GM23338 (cell line): ENCODE data around the gene ARL10. TPM values are rescaled to one million over a fixed set of nuclear protein-coding genes. Genes with fewer than 3 reads are reported as not detected.

Experiments
- ATAC-seq: fragments of 200-7000 bp; cut with Tn5 transposase; 3 replicates; pipeline ENCODE4 v1.9.1; 2020
- DNase-seq: peaks from one replicate; pipeline ENCODE4 v3.0.0-alpha.2; 2015; ENCODE audit warnings: low spot score
- H2AFZ ChIP-seq: fragments of 200-600 bp; sonication (generic); 2 replicates; pipeline ENCODE4 v1.8.0; 2016; ENCODE audit warnings: antibody characterized with exemption, mild to moderate bottlenecking, moderate library complexity
- H3F3A ChIP-seq: fragments of 200-600 bp; sonication (generic); replicated peaks from 2 replicates; pipeline ENCODE4 v1.8.0; 2017; ENCODE audit warnings: antibody characterized with exemption, mixed run types, low read depth
- H3K27ac ChIP-seq: fragments of 200-600 bp; sonication (generic); 2 replicates; pipeline ENCODE4 v1.6.1; 2016; ENCODE audit warnings: low read depth
- H3K27me3 ChIP-seq: fragments of 200-600 bp; sonication (generic); 2 replicates; pipeline ENCODE4 v1.8.0; 2016; ENCODE audit warnings: mild to moderate bottlenecking, mixed run types, moderate library complexity; ENCODE audit not compliant: insufficient read depth
- H3K36me3 ChIP-seq: fragments of 200-600 bp; sonication (generic); 2 replicates; pipeline ENCODE4 v1.8.0; 2016; ENCODE audit warnings: mild to moderate bottlenecking; ENCODE audit not compliant: insufficient read depth
- H3K4me1 ChIP-seq: fragments of 200-600 bp; sonication (generic); 2 replicates; pipeline ENCODE4 v1.8.0; 2016; ENCODE audit warnings: mild to moderate bottlenecking, moderate library complexity; ENCODE audit not compliant: insufficient read depth
- H3K4me2 ChIP-seq: fragments of 200-600 bp; sonication (generic); 2 replicates; pipeline ENCODE4 v1.7.1; 2017; ENCODE audit warnings: mixed run types
- H3K4me3 ChIP-seq: fragments of 200-600 bp; sonication (generic); 2 replicates; pipeline ENCODE4 v1.6.1; 2016; ENCODE audit warnings: mixed run types
- H3K79me2 ChIP-seq: fragments of 200-600 bp; sonication (generic); replicated peaks from 2 replicates; pipeline ENCODE4 v1.8.0; 2017; ENCODE audit warnings: mild to moderate bottlenecking; ENCODE audit not compliant: insufficient read depth
- H3K9me2 ChIP-seq: fragments of 200-600 bp; sonication (generic); 2 replicates; pipeline ENCODE4 v1.8.0; 2017; ENCODE audit not compliant: insufficient read depth
- H4K20me1 ChIP-seq: fragments of 200-600 bp; sonication (generic); replicated peaks from 2 replicates; pipeline ENCODE4 v1.8.0; 2017; ENCODE audit warnings: mild to moderate bottlenecking; ENCODE audit not compliant: insufficient read depth
- H3K27ac Mint-ChIP-seq: 2 replicates; pipeline ENCODE4 v1.8.0; 2020; ENCODE audit warnings: inconsistent platforms, mild to moderate bottlenecking, moderate library complexity, mixed read lengths
- H3K27me3 Mint-ChIP-seq: 3 replicates; pipeline ENCODE4 v1.8.0; 2022; ENCODE audit warnings: low read depth, mild to moderate bottlenecking, moderate library complexity, mixed read lengths, inconsistent platforms; ENCODE audit not compliant: insufficient read depth, poor library complexity
- H3K36me3 Mint-ChIP-seq: 3 replicates; pipeline ENCODE4 v1.8.0; 2021; ENCODE audit warnings: low read depth, mild to moderate bottlenecking, inconsistent platforms, moderate library complexity, mixed read lengths
- H3K4me1 Mint-ChIP-seq: 3 replicates; pipeline ENCODE4 v1.8.0; 2020; ENCODE audit warnings: mild to moderate bottlenecking, inconsistent platforms, mixed read lengths
- H3K4me3 Mint-ChIP-seq: 3 replicates; pipeline ENCODE4 v1.8.0; 2021; ENCODE audit warnings: moderate library complexity, mild to moderate bottlenecking, inconsistent platforms, mixed read lengths
- H3K9me3 Mint-ChIP-seq: 3 replicates; pipeline ENCODE4 v1.8.0; 2020; ENCODE audit warnings: moderate library complexity, mild to moderate bottlenecking, inconsistent platforms, mixed read lengths
- CREB1 ChIP-seq: fragments of 250-450 bp; sonication (Bioruptor Pico); IDR thresholded peaks from 2 replicates; pipeline ENCODE4 v1.5.0; 2020; ENCODE audit warnings: low read depth, mild to moderate bottlenecking, moderate library complexity
- EZH2 ChIP-seq: fragments of 200-600 bp; sonication (generic); IDR thresholded peaks from one replicate; pipeline ENCODE4 v1.8.0; 2017; ENCODE audit warnings: antibody characterized with exemption, mild to moderate bottlenecking, low read depth; ENCODE audit not compliant: unreplicated experiment
- EZH2phosphoT487 ChIP-seq: fragments of 200-600 bp; sonication (generic); IDR thresholded peaks from one replicate; pipeline ENCODE4 v1.8.1; 2018; ENCODE audit warnings: antibody characterized with exemption; ENCODE audit not compliant: unreplicated experiment
- NANOG ChIP-seq: IDR thresholded peaks from 2 replicates; pipeline ENCODE4 v1.6.1; 2016; ENCODE audit warnings: antibody characterized with exemption, borderline replicate concordance
- POLR2AphosphoS5 ChIP-seq: IDR thresholded peaks from 2 replicates; pipeline ENCODE4 v1.6.1; 2016; ENCODE audit warnings: antibody characterized with exemption, low read depth
- STAT1 ChIP-seq: IDR thresholded peaks from one replicate; pipeline ENCODE4 v1.6.1; 2016; ENCODE audit warnings: antibody characterized with exemption; ENCODE audit not compliant: unreplicated experiment
- ZNF114 ChIP-seq: fragments of 250-450 bp; sonication (Bioruptor Pico); IDR thresholded peaks from 2 replicates; pipeline ENCODE4 v1.5.0; 2020; ENCODE audit warnings: mild to moderate bottlenecking, moderate library complexity
- ZNF331 ChIP-seq: fragments of 250-450 bp; sonication (Bioruptor Pico); IDR thresholded peaks from 2 replicates; pipeline ENCODE4 v1.5.0; 2020; ENCODE audit warnings: low read depth, mild to moderate bottlenecking, moderate library complexity
- polyA plus RNA-seq: library from polyadenylated mRNA; unstranded; fragments of >200 nt; fragmentation: Nextera tagmentation; extraction: Ambion mirVana; gene quantifications from 2 replicates; pipeline ENCODE4 v1.2.1, GENCODE V29; 2016
- total RNA-seq: library from RNA; depleted of rRNA; stranded (reverse); fragments of >200 nt; shearing (Covaris generic); gene quantifications from 2 replicates; pipeline ENCODE4 v1.2.3, GENCODE V29; 2014
- TF ChIP-seq, protein P1 (sequence below): fragments of 250-450 bp; sonication (Bioruptor Pico); IDR thresholded peaks from 2 replicates; pipeline ENCODE4 v1.5.0; 2020; ENCODE audit warnings: mild to moderate bottlenecking, moderate library complexity
- TF ChIP-seq, protein P2 (sequence below), 2 experiments: fragments of 200-600 bp in 1 of 2; sonication (generic) in 1 of 2; conservative IDR thresholded peaks; 2 replicates each; pipeline versions ENCODE4 v1.5.1 to v1.6.1; 2016 to 2017; ENCODE audit warnings: antibody characterized with exemption in 2 of 2, low read depth in 2 of 2, mild to moderate bottlenecking in 2 of 2, moderate library complexity in 1 of 2
- TF ChIP-seq, protein P3 (sequence below): IDR thresholded peaks from 2 replicates; pipeline ENCODE4 v1.6.1; 2016; ENCODE audit warnings: antibody characterized with exemption
- TF ChIP-seq, protein P4 (sequence below): IDR thresholded peaks from one replicate; pipeline ENCODE4 v1.6.1; 2018; ENCODE audit warnings: antibody characterized with exemption; ENCODE audit not compliant: unreplicated experiment

ARL10 gene
- total and polyA plus RNA-seq, 2 experiments from 2014 or later, result 2.5 to 7.9 TPM

GRCh38 chr5:176415240-176415951 lies 50.1 kb downstream of the ARL10 start:
- Histone ChIP-seq H3K9me2 (0 out of 2 replicates have a peak, but pooled peaks cover 2% of the 10 kb centered on the region), H3K4me3 (peak overlapping the region; percentile 85), H3K79me2 (no peaks in the 10 kb centered on the region), H3K4me1 (0 out of 2 replicates have a peak, but pooled peaks cover 3% of the 10 kb centered on the region), H4K20me1 (peaks cover 10% of the 10 kb centered on the region), H3K27ac (no peak overlapping the region), H3K36me3 (no peaks in the 10 kb centered on the region), H3K27me3 (peaks cover 29% of the 10 kb centered on the region), H3K4me2 (peak overlapping the region; percentile 92), H3F3A (0 out of 2 replicates have a peak, but pooled peaks cover 4% of the 10 kb centered on the region), H2AFZ (peak overlapping the region; percentile 86; the same call in 1 of the 2 replicates)
- no peak for ATAC-seq
- H3K27me3 Mint-ChIP-seq, result peaks cover 14% of the 10 kb centered on the region
- H3K4me1 Mint-ChIP-seq, result 0 out of 3 replicates have a peak, but pooled peaks cover 3% of the 10 kb centered on the region
- no peak for DNase-seq
- peaks cover 21% of the 10 kb centered on the region for H3K9me3 Mint-ChIP-seq
- H3K4me3 Mint-ChIP-seq, result peak overlapping the region; percentile 67
- TF ChIP-seq EZH2phosphoT487, result no peak
- TF ChIP-seq EZH2, result no peak
- TF ChIP-seq, protein P1, sequence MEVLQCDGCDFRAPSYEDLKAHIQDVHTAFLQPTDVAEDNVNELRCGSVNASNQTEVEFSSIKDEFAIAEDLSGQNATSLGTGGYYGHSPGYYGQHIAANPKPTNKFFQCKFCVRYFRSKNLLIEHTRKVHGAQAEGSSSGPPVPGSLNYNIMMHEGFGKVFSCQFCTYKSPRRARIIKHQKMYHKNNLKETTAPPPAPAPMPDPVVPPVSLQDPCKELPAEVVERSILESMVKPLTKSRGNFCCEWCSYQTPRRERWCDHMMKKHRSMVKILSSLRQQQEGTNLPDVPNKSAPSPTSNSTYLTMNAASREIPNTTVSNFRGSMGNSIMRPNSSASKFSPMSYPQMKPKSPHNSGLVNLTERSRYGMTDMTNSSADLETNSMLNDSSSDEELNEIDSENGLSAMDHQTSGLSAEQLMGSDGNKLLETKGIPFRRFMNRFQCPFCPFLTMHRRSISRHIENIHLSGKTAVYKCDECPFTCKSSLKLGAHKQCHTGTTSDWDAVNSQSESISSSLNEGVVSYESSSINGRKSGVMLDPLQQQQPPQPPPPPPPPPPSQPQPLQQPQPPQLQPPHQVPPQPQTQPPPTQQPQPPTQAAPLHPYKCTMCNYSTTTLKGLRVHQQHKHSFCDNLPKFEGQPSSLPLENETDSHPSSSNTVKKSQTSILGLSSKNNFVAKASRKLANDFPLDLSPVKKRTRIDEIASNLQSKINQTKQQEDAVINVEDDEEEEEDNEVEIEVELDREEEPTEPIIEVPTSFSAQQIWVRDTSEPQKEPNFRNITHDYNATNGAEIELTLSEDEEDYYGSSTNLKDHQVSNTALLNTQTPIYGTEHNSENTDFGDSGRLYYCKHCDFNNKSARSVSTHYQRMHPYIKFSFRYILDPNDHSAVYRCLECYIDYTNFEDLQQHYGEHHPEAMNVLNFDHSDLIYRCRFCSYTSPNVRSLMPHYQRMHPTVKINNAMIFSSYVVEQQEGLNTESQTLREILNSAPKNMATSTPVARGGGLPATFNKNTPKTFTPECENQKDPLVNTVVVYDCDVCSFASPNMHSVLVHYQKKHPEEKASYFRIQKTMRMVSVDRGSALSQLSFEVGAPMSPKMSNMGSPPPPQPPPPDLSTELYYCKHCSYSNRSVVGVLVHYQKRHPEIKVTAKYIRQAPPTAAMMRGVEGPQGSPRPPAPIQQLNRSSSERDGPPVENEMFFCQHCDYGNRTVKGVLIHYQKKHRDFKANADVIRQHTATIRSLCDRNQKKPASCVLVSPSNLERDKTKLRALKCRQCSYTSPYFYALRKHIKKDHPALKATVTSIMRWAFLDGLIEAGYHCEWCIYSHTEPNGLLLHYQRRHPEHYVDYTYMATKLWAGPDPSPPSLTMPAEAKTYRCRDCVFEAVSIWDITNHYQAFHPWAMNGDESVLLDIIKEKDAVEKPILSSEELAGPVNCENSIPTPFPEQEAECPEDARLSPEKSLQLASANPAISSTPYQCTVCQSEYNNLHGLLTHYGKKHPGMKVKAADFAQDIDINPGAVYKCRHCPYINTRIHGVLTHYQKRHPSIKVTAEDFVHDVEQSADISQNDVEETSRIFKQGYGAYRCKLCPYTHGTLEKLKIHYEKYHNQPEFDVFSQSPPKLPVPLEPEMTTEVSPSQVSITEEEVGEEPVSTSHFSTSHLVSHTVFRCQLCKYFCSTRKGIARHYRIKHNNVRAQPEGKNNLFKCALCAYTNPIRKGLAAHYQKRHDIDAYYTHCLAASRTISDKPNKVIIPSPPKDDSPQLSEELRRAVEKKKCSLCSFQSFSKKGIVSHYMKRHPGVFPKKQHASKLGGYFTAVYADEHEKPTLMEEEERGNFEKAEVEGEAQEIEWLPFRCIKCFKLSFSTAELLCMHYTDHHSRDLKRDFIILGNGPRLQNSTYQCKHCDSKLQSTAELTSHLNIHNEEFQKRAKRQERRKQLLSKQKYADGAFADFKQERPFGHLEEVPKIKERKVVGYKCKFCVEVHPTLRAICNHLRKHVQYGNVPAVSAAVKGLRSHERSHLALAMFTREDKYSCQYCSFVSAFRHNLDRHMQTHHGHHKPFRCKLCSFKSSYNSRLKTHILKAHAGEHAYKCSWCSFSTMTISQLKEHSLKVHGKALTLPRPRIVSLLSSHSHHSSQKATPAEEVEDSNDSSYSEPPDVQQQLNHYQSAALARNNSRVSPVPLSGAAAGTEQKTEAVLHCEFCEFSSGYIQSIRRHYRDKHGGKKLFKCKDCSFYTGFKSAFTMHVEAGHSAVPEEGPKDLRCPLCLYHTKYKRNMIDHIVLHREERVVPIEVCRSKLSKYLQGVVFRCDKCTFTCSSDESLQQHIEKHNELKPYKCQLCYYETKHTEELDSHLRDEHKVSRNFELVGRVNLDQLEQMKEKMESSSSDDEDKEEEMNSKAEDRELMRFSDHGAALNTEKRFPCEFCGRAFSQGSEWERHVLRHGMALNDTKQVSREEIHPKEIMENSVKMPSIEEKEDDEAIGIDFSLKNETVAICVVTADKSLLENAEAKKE (CRISPR knock-in tag), result no peak
- TF ChIP-seq, protein P2, sequence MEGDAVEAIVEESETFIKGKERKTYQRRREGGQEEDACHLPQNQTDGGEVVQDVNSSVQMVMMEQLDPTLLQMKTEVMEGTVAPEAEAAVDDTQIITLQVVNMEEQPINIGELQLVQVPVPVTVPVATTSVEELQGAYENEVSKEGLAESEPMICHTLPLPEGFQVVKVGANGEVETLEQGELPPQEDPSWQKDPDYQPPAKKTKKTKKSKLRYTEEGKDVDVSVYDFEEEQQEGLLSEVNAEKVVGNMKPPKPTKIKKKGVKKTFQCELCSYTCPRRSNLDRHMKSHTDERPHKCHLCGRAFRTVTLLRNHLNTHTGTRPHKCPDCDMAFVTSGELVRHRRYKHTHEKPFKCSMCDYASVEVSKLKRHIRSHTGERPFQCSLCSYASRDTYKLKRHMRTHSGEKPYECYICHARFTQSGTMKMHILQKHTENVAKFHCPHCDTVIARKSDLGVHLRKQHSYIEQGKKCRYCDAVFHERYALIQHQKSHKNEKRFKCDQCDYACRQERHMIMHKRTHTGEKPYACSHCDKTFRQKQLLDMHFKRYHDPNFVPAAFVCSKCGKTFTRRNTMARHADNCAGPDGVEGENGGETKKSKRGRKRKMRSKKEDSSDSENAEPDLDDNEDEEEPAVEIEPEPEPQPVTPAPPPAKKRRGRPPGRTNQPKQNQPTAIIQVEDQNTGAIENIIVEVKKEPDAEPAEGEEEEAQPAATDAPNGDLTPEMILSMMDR (conservative IDR thresholded peaks at IDR 0.05; ENCODE audit: low read depth in 2 of 2), result no peak
- TF ChIP-seq POLR2AphosphoS5, result no peak
- TF ChIP-seq, protein P3, sequence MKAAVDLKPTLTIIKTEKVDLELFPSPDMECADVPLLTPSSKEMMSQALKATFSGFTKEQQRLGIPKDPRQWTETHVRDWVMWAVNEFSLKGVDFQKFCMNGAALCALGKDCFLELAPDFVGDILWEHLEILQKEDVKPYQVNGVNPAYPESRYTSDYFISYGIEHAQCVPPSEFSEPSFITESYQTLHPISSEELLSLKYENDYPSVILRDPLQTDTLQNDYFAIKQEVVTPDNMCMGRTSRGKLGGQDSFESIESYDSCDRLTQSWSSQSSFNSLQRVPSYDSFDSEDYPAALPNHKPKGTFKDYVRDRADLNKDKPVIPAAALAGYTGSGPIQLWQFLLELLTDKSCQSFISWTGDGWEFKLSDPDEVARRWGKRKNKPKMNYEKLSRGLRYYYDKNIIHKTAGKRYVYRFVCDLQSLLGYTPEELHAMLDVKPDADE, result no peak
- no peak for TF ChIP-seq NANOG
- no peak for TF ChIP-seq CREB1 (CRISPR knock-in tag)
- no peak for TF ChIP-seq ZNF331 (CRISPR knock-in tag)
- TF ChIP-seq, protein P4, sequence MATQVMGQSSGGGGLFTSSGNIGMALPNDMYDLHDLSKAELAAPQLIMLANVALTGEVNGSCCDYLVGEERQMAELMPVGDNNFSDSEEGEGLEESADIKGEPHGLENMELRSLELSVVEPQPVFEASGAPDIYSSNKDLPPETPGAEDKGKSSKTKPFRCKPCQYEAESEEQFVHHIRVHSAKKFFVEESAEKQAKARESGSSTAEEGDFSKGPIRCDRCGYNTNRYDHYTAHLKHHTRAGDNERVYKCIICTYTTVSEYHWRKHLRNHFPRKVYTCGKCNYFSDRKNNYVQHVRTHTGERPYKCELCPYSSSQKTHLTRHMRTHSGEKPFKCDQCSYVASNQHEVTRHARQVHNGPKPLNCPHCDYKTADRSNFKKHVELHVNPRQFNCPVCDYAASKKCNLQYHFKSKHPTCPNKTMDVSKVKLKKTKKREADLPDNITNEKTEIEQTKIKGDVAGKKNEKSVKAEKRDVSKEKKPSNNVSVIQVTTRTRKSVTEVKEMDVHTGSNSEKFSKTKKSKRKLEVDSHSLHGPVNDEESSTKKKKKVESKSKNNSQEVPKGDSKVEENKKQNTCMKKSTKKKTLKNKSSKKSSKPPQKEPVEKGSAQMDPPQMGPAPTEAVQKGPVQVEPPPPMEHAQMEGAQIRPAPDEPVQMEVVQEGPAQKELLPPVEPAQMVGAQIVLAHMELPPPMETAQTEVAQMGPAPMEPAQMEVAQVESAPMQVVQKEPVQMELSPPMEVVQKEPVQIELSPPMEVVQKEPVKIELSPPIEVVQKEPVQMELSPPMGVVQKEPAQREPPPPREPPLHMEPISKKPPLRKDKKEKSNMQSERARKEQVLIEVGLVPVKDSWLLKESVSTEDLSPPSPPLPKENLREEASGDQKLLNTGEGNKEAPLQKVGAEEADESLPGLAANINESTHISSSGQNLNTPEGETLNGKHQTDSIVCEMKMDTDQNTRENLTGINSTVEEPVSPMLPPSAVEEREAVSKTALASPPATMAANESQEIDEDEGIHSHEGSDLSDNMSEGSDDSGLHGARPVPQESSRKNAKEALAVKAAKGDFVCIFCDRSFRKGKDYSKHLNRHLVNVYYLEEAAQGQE, result no peak
- TF ChIP-seq STAT1, result no peak
- no peak for TF ChIP-seq ZNF114
- H3K36me3 Mint-ChIP-seq, result peaks cover 3% of the 10 kb centered on the region; the same call in 1 of the 3 replicates
- no peak overlapping the region for H3K27ac Mint-ChIP-seq
